GM12891 (cell line): ENCODE results near the gene CCL2.

ENCODE experiments used
- POLR2A ChIP-seq: IDR thresholded peaks from 2 replicates; pipeline ENCODE4 v1.6.1; 2011; ENCODE audit warnings: low read depth, low read length, control low read depth
- TAF1 ChIP-seq: IDR thresholded peaks from 2 replicates; pipeline ENCODE4 v1.6.1; 2011; ENCODE audit warnings: low read depth, low read length, control low read depth

DNA sequence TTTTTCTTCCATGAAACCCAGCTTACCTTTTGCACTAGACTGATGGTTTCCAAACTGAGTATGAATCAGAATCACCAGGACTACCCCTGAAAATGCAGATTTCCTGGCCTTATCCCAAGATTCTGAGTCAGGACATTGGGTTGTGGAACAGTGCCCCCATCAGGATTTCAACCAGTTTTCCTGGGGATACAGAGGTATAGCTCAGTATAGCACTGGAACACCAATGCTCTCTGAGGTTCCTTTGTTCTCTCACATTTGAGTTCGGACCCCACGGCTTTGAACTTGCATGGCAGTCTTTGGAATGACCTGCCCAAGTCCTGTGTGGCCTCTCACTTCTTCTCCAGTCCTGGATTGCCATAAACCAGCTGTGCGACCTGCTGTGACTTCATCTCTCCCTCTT, 51.4 kb downstream of the CCL2 start:
- TF ChIP-seq TAF1: no peak
- TF ChIP-seq POLR2A: no peak
